ENCODE data around the gene KAT7. TPM values are rescaled to one million over a fixed set of nuclear protein-coding genes. Genes with fewer than 3 reads are reported as not detected.

KAT7 gene
- total RNA-seq, 4 donors from 2014 or later = 22.8 to 42.8 (median 33.3) TPM

DNA sequence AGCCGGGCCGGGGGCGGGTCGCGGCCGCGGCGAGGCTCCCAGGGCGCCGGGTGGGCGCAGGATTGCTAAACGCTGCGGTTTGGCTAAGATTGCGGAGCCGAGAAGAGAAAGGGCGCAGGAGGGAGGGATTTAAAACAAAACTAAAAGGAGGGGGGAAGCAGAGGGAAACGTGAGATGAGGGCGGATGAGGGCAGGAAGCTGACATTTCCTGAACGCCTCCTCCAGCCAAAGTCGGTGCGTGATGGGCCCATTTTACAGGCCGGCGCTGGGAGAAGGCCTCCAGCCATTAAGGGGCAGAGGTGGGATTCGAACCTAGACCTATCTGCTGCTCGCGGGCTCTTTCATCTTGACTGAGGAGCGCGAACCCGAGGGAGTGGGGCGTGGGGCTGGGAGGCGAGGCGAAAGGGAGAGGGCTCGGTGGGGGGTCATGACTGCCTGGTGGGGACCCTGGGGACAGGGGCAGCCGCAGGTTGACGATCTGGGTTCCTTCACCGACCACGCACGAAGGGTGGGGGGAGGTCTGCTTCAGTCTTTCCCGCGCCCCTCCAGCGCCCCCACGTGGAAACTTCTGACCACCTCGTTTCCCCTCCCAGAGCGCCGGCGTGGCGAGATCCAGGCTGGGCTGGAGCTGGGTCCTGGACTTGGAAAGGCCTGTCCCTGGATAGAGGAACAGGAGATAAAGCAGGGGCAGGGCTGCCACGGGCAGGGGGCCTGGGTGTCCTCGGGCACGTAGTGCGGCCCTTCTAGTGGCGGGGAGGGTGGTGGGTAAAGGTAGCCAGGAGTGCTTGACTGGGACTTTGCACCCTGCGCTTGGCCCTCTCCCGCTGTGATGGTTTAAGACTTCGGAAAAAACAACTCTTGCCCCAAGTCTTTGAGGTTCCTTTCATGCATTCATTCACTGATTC, 63.2 kb downstream of the KAT7 start:
- TF ChIP-seq CTCF (IDR thresholded peaks at IDR 0.05; ENCODE audit: low read depth) = no peak

DNA sequence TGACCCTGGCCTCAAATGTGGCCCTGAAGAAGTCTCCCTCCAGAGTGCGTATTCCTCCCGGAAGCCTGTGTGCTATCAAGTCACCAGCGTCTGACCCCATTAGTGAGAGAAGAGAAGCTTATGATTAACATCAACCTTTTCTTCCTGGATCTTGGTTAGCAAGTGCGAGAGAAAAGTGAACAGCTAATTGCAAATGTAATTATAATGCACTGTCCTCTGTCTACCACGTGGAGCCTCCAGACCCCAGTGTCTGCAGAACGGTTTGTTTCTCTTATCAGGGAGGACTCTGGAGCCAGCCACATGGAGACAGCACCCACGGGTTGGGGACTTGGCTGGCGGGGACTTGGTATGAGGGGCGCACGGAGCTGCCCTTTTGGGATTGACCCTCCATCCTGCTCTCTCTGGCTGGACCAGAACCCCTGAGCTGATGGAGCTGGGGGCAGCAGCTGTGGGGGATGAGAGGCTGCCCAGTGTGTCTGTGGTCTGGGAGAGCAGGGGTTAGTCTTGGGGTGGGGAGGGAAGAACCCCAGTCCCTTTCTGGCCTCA, 65.1 kb downstream of the KAT7 start:
- TF ChIP-seq CTCF (IDR thresholded peaks at IDR 0.05; ENCODE audit: low read depth) = no peak

DNA sequence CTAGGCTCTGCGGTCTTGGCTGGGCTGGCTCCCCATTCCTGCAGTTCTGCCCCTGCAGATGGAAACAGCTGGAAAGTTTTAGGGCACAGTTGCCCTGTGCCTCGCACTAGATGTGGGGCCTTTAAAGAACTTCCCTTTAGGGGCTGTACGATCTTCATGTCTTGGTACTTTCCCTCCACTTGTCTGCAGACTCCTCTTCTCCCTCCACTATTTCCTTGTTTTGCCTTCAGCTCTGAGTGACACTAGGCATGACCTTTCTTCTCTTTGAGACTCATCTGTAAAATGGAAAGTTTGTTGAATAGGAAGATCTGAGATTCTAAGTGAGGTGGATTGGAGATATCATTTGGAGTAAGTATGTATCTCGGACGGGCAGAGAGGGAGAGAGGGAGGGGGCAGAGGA, 65.6 kb downstream of the KAT7 start:
- no peak for TF ChIP-seq CTCF (IDR thresholded peaks at IDR 0.05; ENCODE audit: low read depth)

DNA sequence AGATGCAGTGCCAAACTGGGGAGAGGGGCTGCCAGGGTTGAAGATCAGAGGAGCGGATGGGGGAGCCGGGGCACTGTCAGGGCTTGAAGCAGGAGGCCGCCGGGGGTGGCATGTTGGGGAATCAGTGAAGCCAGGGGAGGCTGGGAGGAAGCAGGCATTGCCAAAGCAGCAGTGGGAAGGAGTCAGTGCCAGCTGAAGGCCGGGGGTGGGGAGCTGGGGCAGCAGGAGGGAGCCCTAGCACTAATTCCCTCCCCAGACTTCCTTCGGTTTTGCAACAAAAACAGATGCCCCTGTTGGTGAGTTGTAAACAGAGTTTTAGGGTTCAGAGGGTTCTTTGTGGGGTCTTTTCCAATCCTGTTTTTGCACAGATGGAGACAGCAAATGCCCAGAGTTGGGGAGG, 70.3 kb downstream of the KAT7 start:
- no peak for TF ChIP-seq CTCF (IDR thresholded peaks at IDR 0.05; ENCODE audit: low read depth)

DNA sequence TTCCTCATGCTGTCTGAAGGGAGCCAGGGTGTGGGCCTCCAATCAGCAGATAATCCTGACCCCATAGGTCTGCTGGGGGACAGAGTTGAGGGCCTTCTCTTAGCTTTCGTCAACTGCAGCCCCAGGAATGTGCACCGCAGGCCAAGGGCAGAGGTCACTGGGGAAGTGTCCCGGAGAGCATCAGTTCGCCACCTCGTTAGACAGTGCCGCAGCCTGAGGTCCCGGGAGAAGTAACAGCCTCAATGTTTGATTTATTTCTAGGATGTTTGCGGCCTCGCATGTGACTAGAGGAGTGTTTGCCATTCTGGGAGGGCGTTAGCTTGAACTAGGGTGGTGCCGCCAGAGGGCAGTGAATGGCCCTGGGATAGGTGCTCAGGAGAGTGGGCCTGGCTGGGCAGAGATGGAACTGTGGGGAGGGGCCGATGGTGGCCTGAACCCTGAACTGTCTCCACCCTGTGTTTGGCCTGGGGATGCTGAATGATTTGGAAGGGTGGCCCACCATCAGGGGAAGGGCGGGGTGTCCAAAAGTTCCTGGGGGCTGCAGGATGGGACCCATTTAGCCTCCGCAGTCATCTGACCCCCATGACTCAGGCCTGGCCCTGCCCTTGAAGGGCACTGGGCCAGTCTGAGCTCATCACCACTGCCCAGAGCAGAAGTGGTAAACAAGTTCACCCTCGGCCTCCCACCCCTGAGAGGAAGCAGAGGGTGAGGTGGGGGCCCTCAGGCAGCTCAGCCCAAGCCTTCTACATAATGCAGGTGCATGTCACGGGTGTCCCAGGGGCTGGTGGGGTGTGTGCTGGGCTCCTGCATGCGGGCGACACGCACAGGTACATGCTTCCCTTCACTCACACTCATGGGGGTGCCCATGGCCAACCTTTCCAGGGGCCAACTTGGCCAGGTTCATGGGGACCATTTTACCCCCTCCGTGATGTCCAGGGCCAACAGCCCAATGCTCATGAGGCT, 71.8 kb downstream of the KAT7 start:
- no peak for TF ChIP-seq CTCF (IDR thresholded peaks at IDR 0.05; ENCODE audit: low read depth)

GRCh38 chr17:49861150-49861884, 72.8 kb downstream of the KAT7 start:
- TF ChIP-seq CTCF (IDR thresholded peaks at IDR 0.05; ENCODE audit: low read depth) = no peak
